Midbrain (tissue), 1 donor: Measurements from ENCODE around the gene BIN1.
"Not testable (repeated sequence)": the region's sequence is repeated elsewhere in the genome, so short reads cannot be mapped to it uniquely, and the experiment has no call there.

Experiments
- DNase-seq: peaks from one replicate; lab custom pipeline; 2025; lab: John Stamatoyannopoulos, UW

Gene BIN1

GRCh38 chr2:127046579-127046978 lies 60.4 kb downstream of the BIN1 start:
- DNase-seq: no peak

- DNase-seq: no peak
Measured at GRCh38 chr2:127045792-127046501, 61.0 kb downstream of the BIN1 start.

GRCh38 chr2:127044977-127045661 lies 61.8 kb downstream of the BIN1 start:
- DNase-seq: no peak

- DNase-seq: no peak
Measured at GRCh38 chr2:127044165-127044718, 62.7 kb downstream of the BIN1 start.

GRCh38 chr2:127043367-127044164 lies 63.4 kb downstream of the BIN1 start:
- no peak for DNase-seq

GRCh38 chr2:127041259-127041970 lies 65.5 kb downstream of the BIN1 start:
- no peak for DNase-seq

- DNase-seq: no peak
Measured at GRCh38 chr2:127040169-127040568, 66.8 kb downstream of the BIN1 start.

- no peak for DNase-seq
Measured at GRCh38 chr2:127039387-127040031, 67.4 kb downstream of the BIN1 start.

GRCh38 chr2:127037476-127037875 lies 69.5 kb downstream of the BIN1 start:
- no peak for DNase-seq

- no peak for DNase-seq
Measured at GRCh38 chr2:127034883-127035611, 71.9 kb downstream of the BIN1 start.

GRCh38 chr2:127034051-127034450 lies 72.9 kb downstream of the BIN1 start:
- DNase-seq: no peak

GRCh38 chr2:127032621-127033020 lies 74.3 kb downstream of the BIN1 start:
- no peak for DNase-seq

GRCh38 chr2:127029350-127030051 lies 77.5 kb downstream of the BIN1 start:
- DNase-seq: no peak

GRCh38 chr2:127028745-127029144 lies 78.2 kb downstream of the BIN1 start:
- DNase-seq: not testable (repeated sequence)

- DNase-seq: no peak
Measured at GRCh38 chr2:127027715-127028114, 79.2 kb downstream of the BIN1 start.

- DNase-seq: peak; percentile 82
Measured at GRCh38 chr2:127025359-127026166, 81.4 kb downstream of the BIN1 start.

- DNase-seq: peak; percentile 24
Measured at GRCh38 chr2:127024769-127025358, 82.1 kb downstream of the BIN1 start.

GRCh38 chr2:127023504-127023903 lies 83.5 kb downstream of the BIN1 start:
- DNase-seq: no peak

GRCh38 chr2:127022817-127023216 lies 84.1 kb downstream of the BIN1 start:
- no peak for DNase-seq
